GM23338 (cell line): ENCODE measurements around the gene BPIFB2. TPM values are rescaled to one million over a fixed set of nuclear protein-coding genes. Genes with fewer than 3 reads are reported as not detected.

ENCODE experiments used
- ATAC-seq: fragments of 200-7000 bp; cut with Tn5 transposase; 3 replicates; pipeline ENCODE4 v1.9.1; 2020
- DNase-seq: peaks from one replicate; pipeline ENCODE4 v3.0.0-alpha.2; 2015; ENCODE audit warnings: low spot score
- H2AFZ ChIP-seq: fragments of 200-600 bp; sonication (generic); 2 replicates; pipeline ENCODE4 v1.8.0; 2016; ENCODE audit warnings: antibody characterized with exemption, mild to moderate bottlenecking, moderate library complexity
- H3F3A ChIP-seq: fragments of 200-600 bp; sonication (generic); replicated peaks from 2 replicates; pipeline ENCODE4 v1.8.0; 2017; ENCODE audit warnings: antibody characterized with exemption, mixed run types, low read depth
- H3K27ac ChIP-seq: fragments of 200-600 bp; sonication (generic); 2 replicates; pipeline ENCODE4 v1.6.1; 2016; ENCODE audit warnings: low read depth
- H3K27me3 ChIP-seq: fragments of 200-600 bp; sonication (generic); 2 replicates; pipeline ENCODE4 v1.8.0; 2016; ENCODE audit warnings: mild to moderate bottlenecking, mixed run types, moderate library complexity; ENCODE audit not compliant: insufficient read depth
- H3K36me3 ChIP-seq: fragments of 200-600 bp; sonication (generic); 2 replicates; pipeline ENCODE4 v1.8.0; 2016; ENCODE audit warnings: mild to moderate bottlenecking; ENCODE audit not compliant: insufficient read depth
- H3K4me1 ChIP-seq: fragments of 200-600 bp; sonication (generic); 2 replicates; pipeline ENCODE4 v1.8.0; 2016; ENCODE audit warnings: mild to moderate bottlenecking, moderate library complexity; ENCODE audit not compliant: insufficient read depth
- H3K4me2 ChIP-seq: fragments of 200-600 bp; sonication (generic); 2 replicates; pipeline ENCODE4 v1.7.1; 2017; ENCODE audit warnings: mixed run types
- H3K4me3 ChIP-seq: fragments of 200-600 bp; sonication (generic); 2 replicates; pipeline ENCODE4 v1.6.1; 2016; ENCODE audit warnings: mixed run types
- H3K79me2 ChIP-seq: fragments of 200-600 bp; sonication (generic); replicated peaks from 2 replicates; pipeline ENCODE4 v1.8.0; 2017; ENCODE audit warnings: mild to moderate bottlenecking; ENCODE audit not compliant: insufficient read depth
- H3K9me2 ChIP-seq: fragments of 200-600 bp; sonication (generic); 2 replicates; pipeline ENCODE4 v1.8.0; 2017; ENCODE audit not compliant: insufficient read depth
- H4K20me1 ChIP-seq: fragments of 200-600 bp; sonication (generic); replicated peaks from 2 replicates; pipeline ENCODE4 v1.8.0; 2017; ENCODE audit warnings: mild to moderate bottlenecking; ENCODE audit not compliant: insufficient read depth
- H3K27ac Mint-ChIP-seq: 2 replicates; pipeline ENCODE4 v1.8.0; 2020; ENCODE audit warnings: inconsistent platforms, mild to moderate bottlenecking, moderate library complexity, mixed read lengths
- H3K27me3 Mint-ChIP-seq: 3 replicates; pipeline ENCODE4 v1.8.0; 2022; ENCODE audit warnings: low read depth, mild to moderate bottlenecking, moderate library complexity, mixed read lengths, inconsistent platforms; ENCODE audit not compliant: insufficient read depth, poor library complexity
- H3K36me3 Mint-ChIP-seq: 3 replicates; pipeline ENCODE4 v1.8.0; 2021; ENCODE audit warnings: low read depth, mild to moderate bottlenecking, inconsistent platforms, moderate library complexity, mixed read lengths
- H3K4me1 Mint-ChIP-seq: 3 replicates; pipeline ENCODE4 v1.8.0; 2020; ENCODE audit warnings: mild to moderate bottlenecking, inconsistent platforms, mixed read lengths
- H3K4me3 Mint-ChIP-seq: 3 replicates; pipeline ENCODE4 v1.8.0; 2021; ENCODE audit warnings: moderate library complexity, mild to moderate bottlenecking, inconsistent platforms, mixed read lengths
- H3K9me3 Mint-ChIP-seq: 3 replicates; pipeline ENCODE4 v1.8.0; 2020; ENCODE audit warnings: moderate library complexity, mild to moderate bottlenecking, inconsistent platforms, mixed read lengths
- CREB1 ChIP-seq: fragments of 250-450 bp; sonication (Bioruptor Pico); IDR thresholded peaks from 2 replicates; pipeline ENCODE4 v1.5.0; 2020; ENCODE audit warnings: low read depth, mild to moderate bottlenecking, moderate library complexity
- EZH2 ChIP-seq: fragments of 200-600 bp; sonication (generic); IDR thresholded peaks from one replicate; pipeline ENCODE4 v1.8.0; 2017; ENCODE audit warnings: antibody characterized with exemption, mild to moderate bottlenecking, low read depth; ENCODE audit not compliant: unreplicated experiment
- EZH2phosphoT487 ChIP-seq: fragments of 200-600 bp; sonication (generic); IDR thresholded peaks from one replicate; pipeline ENCODE4 v1.8.1; 2018; ENCODE audit warnings: antibody characterized with exemption; ENCODE audit not compliant: unreplicated experiment
- JUNB ChIP-seq: IDR thresholded peaks from one replicate; pipeline ENCODE4 v1.6.1; 2016; ENCODE audit warnings: antibody characterized with exemption; ENCODE audit not compliant: unreplicated experiment
- NANOG ChIP-seq: IDR thresholded peaks from 2 replicates; pipeline ENCODE4 v1.6.1; 2016; ENCODE audit warnings: antibody characterized with exemption, borderline replicate concordance
- POLR2AphosphoS5 ChIP-seq: IDR thresholded peaks from 2 replicates; pipeline ENCODE4 v1.6.1; 2016; ENCODE audit warnings: antibody characterized with exemption, low read depth
- STAT1 ChIP-seq: IDR thresholded peaks from one replicate; pipeline ENCODE4 v1.6.1; 2016; ENCODE audit warnings: antibody characterized with exemption; ENCODE audit not compliant: unreplicated experiment
- ZNF114 ChIP-seq: fragments of 250-450 bp; sonication (Bioruptor Pico); IDR thresholded peaks from 2 replicates; pipeline ENCODE4 v1.5.0; 2020; ENCODE audit warnings: mild to moderate bottlenecking, moderate library complexity
- ZNF331 ChIP-seq: fragments of 250-450 bp; sonication (Bioruptor Pico); IDR thresholded peaks from 2 replicates; pipeline ENCODE4 v1.5.0; 2020; ENCODE audit warnings: low read depth, mild to moderate bottlenecking, moderate library complexity
- polyA plus RNA-seq: library from polyadenylated mRNA; unstranded; fragments of >200 nt; fragmentation: Nextera tagmentation; extraction: Ambion mirVana; gene quantifications from 2 replicates; pipeline ENCODE4 v1.2.1, GENCODE V29; 2016
- total RNA-seq: library from RNA; depleted of rRNA; stranded (reverse); fragments of >200 nt; shearing (Covaris generic); gene quantifications from 2 replicates; pipeline ENCODE4 v1.2.3, GENCODE V29; 2014
- TF ChIP-seq, protein P1 (sequence below): fragments of 250-450 bp; sonication (Bioruptor Pico); IDR thresholded peaks from 2 replicates; pipeline ENCODE4 v1.5.0; 2020; ENCODE audit warnings: mild to moderate bottlenecking, moderate library complexity
- TF ChIP-seq, protein P2 (sequence below): IDR thresholded peaks from 2 replicates; pipeline ENCODE4 v1.6.1; 2016; ENCODE audit warnings: antibody characterized with exemption
- TF ChIP-seq, protein P3 (sequence below), 2 experiments: fragments of 200-600 bp in 1 of 2; sonication (generic) in 1 of 2; conservative IDR thresholded peaks; 2 replicates each; pipeline versions ENCODE4 v1.5.1 to v1.6.1; 2016 to 2017; ENCODE audit warnings: antibody characterized with exemption in 2 of 2, low read depth in 2 of 2, mild to moderate bottlenecking in 2 of 2, moderate library complexity in 1 of 2

BPIFB2 gene
- total and polyA plus RNA-seq, 2 experiments from 2014 or later: not detected

- DNase-seq (no peak), ATAC-seq (no peak)
- H4K20me1 ChIP-seq: no peaks in the 10 kb centered on the region
- no peaks in the 10 kb centered on the region for H3K9me2 ChIP-seq
- H3K36me3 ChIP-seq: no peaks in the 10 kb centered on the region
- H3K9me3 Mint-ChIP-seq: no peaks in the 10 kb centered on the region
- H3K27me3 Mint-ChIP-seq: peaks cover 19% of the 10 kb centered on the region
- H3K4me3 ChIP-seq: no peak overlapping the region
- no peaks in the 10 kb centered on the region for H3F3A ChIP-seq
- no peak overlapping the region for H3K4me3 Mint-ChIP-seq
- H3K4me1 ChIP-seq: no peaks in the 10 kb centered on the region
- H3K79me2 ChIP-seq: no peaks in the 10 kb centered on the region
- TF ChIP-seq NANOG (no peak), JUNB (no peak), POLR2AphosphoS5 (no peak), ZNF114 (no peak), EZH2phosphoT487 (no peak)
- H3K36me3 Mint-ChIP-seq: no peaks in the 10 kb centered on the region
- H3K27ac ChIP-seq: no peak overlapping the region
- H2AFZ ChIP-seq: no peak overlapping the region
- no peak overlapping the region for H3K27ac Mint-ChIP-seq
- H3K4me1 Mint-ChIP-seq: peaks cover 12% of the 10 kb centered on the region
- no peak overlapping the region for H3K4me2 ChIP-seq
- H3K27me3 ChIP-seq: no peaks in the 10 kb centered on the region
These were observed 8.4 kb downstream of the BPIFB2 start for GRCh38 chr20:33015700-33016580.

GRCh38 chr20:33016581-33017109 is 9.1 kb downstream of the BPIFB2 start:
- no peak overlapping the region for H3K4me3 Mint-ChIP-seq
- no peaks in the 10 kb centered on the region for H3K79me2 ChIP-seq
- TF ChIP-seq CREB1 (no peak), STAT1 (no peak), ZNF331 (no peak), NANOG (no peak), ZNF114 (no peak), JUNB (no peak), POLR2AphosphoS5 (no peak), EZH2 (no peak)
- TF ChIP-seq, protein P1, sequence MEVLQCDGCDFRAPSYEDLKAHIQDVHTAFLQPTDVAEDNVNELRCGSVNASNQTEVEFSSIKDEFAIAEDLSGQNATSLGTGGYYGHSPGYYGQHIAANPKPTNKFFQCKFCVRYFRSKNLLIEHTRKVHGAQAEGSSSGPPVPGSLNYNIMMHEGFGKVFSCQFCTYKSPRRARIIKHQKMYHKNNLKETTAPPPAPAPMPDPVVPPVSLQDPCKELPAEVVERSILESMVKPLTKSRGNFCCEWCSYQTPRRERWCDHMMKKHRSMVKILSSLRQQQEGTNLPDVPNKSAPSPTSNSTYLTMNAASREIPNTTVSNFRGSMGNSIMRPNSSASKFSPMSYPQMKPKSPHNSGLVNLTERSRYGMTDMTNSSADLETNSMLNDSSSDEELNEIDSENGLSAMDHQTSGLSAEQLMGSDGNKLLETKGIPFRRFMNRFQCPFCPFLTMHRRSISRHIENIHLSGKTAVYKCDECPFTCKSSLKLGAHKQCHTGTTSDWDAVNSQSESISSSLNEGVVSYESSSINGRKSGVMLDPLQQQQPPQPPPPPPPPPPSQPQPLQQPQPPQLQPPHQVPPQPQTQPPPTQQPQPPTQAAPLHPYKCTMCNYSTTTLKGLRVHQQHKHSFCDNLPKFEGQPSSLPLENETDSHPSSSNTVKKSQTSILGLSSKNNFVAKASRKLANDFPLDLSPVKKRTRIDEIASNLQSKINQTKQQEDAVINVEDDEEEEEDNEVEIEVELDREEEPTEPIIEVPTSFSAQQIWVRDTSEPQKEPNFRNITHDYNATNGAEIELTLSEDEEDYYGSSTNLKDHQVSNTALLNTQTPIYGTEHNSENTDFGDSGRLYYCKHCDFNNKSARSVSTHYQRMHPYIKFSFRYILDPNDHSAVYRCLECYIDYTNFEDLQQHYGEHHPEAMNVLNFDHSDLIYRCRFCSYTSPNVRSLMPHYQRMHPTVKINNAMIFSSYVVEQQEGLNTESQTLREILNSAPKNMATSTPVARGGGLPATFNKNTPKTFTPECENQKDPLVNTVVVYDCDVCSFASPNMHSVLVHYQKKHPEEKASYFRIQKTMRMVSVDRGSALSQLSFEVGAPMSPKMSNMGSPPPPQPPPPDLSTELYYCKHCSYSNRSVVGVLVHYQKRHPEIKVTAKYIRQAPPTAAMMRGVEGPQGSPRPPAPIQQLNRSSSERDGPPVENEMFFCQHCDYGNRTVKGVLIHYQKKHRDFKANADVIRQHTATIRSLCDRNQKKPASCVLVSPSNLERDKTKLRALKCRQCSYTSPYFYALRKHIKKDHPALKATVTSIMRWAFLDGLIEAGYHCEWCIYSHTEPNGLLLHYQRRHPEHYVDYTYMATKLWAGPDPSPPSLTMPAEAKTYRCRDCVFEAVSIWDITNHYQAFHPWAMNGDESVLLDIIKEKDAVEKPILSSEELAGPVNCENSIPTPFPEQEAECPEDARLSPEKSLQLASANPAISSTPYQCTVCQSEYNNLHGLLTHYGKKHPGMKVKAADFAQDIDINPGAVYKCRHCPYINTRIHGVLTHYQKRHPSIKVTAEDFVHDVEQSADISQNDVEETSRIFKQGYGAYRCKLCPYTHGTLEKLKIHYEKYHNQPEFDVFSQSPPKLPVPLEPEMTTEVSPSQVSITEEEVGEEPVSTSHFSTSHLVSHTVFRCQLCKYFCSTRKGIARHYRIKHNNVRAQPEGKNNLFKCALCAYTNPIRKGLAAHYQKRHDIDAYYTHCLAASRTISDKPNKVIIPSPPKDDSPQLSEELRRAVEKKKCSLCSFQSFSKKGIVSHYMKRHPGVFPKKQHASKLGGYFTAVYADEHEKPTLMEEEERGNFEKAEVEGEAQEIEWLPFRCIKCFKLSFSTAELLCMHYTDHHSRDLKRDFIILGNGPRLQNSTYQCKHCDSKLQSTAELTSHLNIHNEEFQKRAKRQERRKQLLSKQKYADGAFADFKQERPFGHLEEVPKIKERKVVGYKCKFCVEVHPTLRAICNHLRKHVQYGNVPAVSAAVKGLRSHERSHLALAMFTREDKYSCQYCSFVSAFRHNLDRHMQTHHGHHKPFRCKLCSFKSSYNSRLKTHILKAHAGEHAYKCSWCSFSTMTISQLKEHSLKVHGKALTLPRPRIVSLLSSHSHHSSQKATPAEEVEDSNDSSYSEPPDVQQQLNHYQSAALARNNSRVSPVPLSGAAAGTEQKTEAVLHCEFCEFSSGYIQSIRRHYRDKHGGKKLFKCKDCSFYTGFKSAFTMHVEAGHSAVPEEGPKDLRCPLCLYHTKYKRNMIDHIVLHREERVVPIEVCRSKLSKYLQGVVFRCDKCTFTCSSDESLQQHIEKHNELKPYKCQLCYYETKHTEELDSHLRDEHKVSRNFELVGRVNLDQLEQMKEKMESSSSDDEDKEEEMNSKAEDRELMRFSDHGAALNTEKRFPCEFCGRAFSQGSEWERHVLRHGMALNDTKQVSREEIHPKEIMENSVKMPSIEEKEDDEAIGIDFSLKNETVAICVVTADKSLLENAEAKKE (CRISPR knock-in tag): no peak
- TF ChIP-seq, protein P2, sequence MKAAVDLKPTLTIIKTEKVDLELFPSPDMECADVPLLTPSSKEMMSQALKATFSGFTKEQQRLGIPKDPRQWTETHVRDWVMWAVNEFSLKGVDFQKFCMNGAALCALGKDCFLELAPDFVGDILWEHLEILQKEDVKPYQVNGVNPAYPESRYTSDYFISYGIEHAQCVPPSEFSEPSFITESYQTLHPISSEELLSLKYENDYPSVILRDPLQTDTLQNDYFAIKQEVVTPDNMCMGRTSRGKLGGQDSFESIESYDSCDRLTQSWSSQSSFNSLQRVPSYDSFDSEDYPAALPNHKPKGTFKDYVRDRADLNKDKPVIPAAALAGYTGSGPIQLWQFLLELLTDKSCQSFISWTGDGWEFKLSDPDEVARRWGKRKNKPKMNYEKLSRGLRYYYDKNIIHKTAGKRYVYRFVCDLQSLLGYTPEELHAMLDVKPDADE: no peak
- TF ChIP-seq, protein P3, sequence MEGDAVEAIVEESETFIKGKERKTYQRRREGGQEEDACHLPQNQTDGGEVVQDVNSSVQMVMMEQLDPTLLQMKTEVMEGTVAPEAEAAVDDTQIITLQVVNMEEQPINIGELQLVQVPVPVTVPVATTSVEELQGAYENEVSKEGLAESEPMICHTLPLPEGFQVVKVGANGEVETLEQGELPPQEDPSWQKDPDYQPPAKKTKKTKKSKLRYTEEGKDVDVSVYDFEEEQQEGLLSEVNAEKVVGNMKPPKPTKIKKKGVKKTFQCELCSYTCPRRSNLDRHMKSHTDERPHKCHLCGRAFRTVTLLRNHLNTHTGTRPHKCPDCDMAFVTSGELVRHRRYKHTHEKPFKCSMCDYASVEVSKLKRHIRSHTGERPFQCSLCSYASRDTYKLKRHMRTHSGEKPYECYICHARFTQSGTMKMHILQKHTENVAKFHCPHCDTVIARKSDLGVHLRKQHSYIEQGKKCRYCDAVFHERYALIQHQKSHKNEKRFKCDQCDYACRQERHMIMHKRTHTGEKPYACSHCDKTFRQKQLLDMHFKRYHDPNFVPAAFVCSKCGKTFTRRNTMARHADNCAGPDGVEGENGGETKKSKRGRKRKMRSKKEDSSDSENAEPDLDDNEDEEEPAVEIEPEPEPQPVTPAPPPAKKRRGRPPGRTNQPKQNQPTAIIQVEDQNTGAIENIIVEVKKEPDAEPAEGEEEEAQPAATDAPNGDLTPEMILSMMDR (conservative IDR thresholded peaks at IDR 0.05; ENCODE audit: low read depth in 2 of 2): no peak

More at GRCh38 chr20:33016581-33017109, 9.1 kb downstream of the BPIFB2 start:
- DNase-seq (no peak), ATAC-seq (no peak)
- H3K36me3 Mint-ChIP-seq: no peaks in the 10 kb centered on the region
- no peaks in the 10 kb centered on the region for H3K36me3 ChIP-seq
- H4K20me1 ChIP-seq: no peaks in the 10 kb centered on the region
- H3K27ac ChIP-seq: no peak overlapping the region
- no peak overlapping the region for H3K27ac Mint-ChIP-seq
- H3K4me3 ChIP-seq: no peak overlapping the region
- H3K4me2 ChIP-seq: no peak overlapping the region
- H3K27me3 Mint-ChIP-seq: peaks cover 17% of the 10 kb centered on the region
- H3K4me1 Mint-ChIP-seq: peaks cover 12% of the 10 kb centered on the region
- H3K9me3 Mint-ChIP-seq: no peaks in the 10 kb centered on the region
- H3K9me2 ChIP-seq: no peaks in the 10 kb centered on the region
- no peaks in the 10 kb centered on the region for H3K27me3 ChIP-seq
- H3F3A ChIP-seq: no peaks in the 10 kb centered on the region
- H2AFZ ChIP-seq: no peak overlapping the region
- H3K4me1 ChIP-seq: no peaks in the 10 kb centered on the region
